Keratinocyte (primary cell): ENCODE data around the gene ATF4. TPM values are rescaled to one million over a fixed set of nuclear protein-coding genes. Genes with fewer than 3 reads are reported as not detected.

ENCODE experiments used
- DNase-seq: peaks from one replicate; pipeline ENCODE4 v3.0.0-alpha.2; 2011; ENCODE audit warnings: low read depth, missing footprints, low spot score
- FAIRE-seq: peaks from 2 replicates; lab custom pipeline; 2011; peaks lifted over from hg19 to GRCh38; lab: Jason Lieb, UNC
- H2AFZ ChIP-seq: 2 replicates; pipeline ENCODE4 v1.6.0; 2012; ENCODE audit warnings: low read length, control low read depth, inconsistent platforms; ENCODE audit not compliant: control insufficient read depth
- H3K27ac ChIP-seq: 2 replicates; pipeline ENCODE4 v1.5.1; 2011; ENCODE audit warnings: low read length; ENCODE audit not compliant: control insufficient read depth, insufficient read depth
- H3K27me3 ChIP-seq: 3 replicates; pipeline ENCODE4 v1.6.0; 2011; ENCODE audit warnings: low read length; ENCODE audit not compliant: control insufficient read depth, insufficient read depth; ENCODE audit errors: extremely low read depth
- H3K36me3 ChIP-seq, 2 experiments: 2 replicates in 1 of 2; 3 replicates in 1 of 2; pipeline ENCODE4 v1.5.1; 2011; ENCODE audit warnings: low read length in 2 of 2, mild to moderate bottlenecking in 1 of 2; ENCODE audit not compliant: control insufficient read depth in 2 of 2, insufficient read depth in 2 of 2; ENCODE audit errors: extremely low read depth in 1 of 2
- H3K4me1 ChIP-seq: 3 replicates; pipeline ENCODE4 v1.5.1; 2011; ENCODE audit warnings: low read length; ENCODE audit not compliant: control insufficient read depth, insufficient read depth; ENCODE audit errors: extremely low read depth
- H3K4me2 ChIP-seq: 3 replicates; pipeline ENCODE4 v1.6.0; 2011; ENCODE audit warnings: low read depth, low read length; ENCODE audit not compliant: control insufficient read depth, insufficient read depth; ENCODE audit errors: extremely low read depth
- H3K4me3 ChIP-seq, 3 experiments: fragments of 200-600 bp in 1 of 3; sonication (generic) in 1 of 3; 2 replicates in 2 of 3; 3 replicates in 1 of 3; pipeline ENCODE4 v1.5.1; 2011 to 2016; ENCODE audit warnings: low read length in 3 of 3, mild to moderate bottlenecking in 3 of 3, control low read depth in 2 of 3, inconsistent platforms in 1 of 3, low read depth in 1 of 3, mixed read lengths in 1 of 3, mixed run types in 1 of 3, moderate library complexity in 1 of 3; ENCODE audit not compliant: control insufficient read depth in 2 of 3, insufficient read depth in 2 of 3; ENCODE audit errors: extremely low read depth in 1 of 3
- H3K79me2 ChIP-seq: 2 replicates; pipeline ENCODE4 v1.6.0; 2012; ENCODE audit warnings: low read length; ENCODE audit not compliant: control insufficient read depth, insufficient read depth
- H3K9ac ChIP-seq: 3 replicates; pipeline ENCODE4 v1.6.0; 2011; ENCODE audit warnings: low read length; ENCODE audit not compliant: control insufficient read depth, insufficient read depth; ENCODE audit errors: extremely low read depth
- H3K9me1 ChIP-seq: 3 replicates; pipeline ENCODE4 v1.6.0; 2011; ENCODE audit warnings: low read length; ENCODE audit not compliant: control insufficient read depth, insufficient read depth; ENCODE audit errors: extremely low read depth
- H3K9me3 ChIP-seq: 2 replicates; pipeline ENCODE4 v1.5.1; 2012; ENCODE audit warnings: low read depth, low read length; ENCODE audit not compliant: control insufficient read depth
- H4K20me1 ChIP-seq: 3 replicates; pipeline ENCODE4 v1.6.0; 2011; ENCODE audit warnings: low read length; ENCODE audit not compliant: control insufficient read depth, insufficient read depth; ENCODE audit errors: extremely low read depth
- CTCF ChIP-seq, 3 experiments: IDR thresholded peaks in 1 of 3; conservative IDR thresholded peaks in 1 of 3; optimal IDR thresholded peaks in 1 of 3; 2 replicates in 2 of 3; 3 replicates in 1 of 3; pipeline versions ENCODE3 to v1.5.1; 2011; ENCODE audit warnings: low read length in 3 of 3, mild to moderate bottlenecking in 3 of 3, moderate library complexity in 2 of 3, control low read depth in 1 of 3, inconsistent platforms in 1 of 3; ENCODE audit not compliant: insufficient read depth in 2 of 3; ENCODE audit errors: extremely low read depth in 1 of 3
- EZH2 ChIP-seq: IDR thresholded peaks from one replicate; pipeline ENCODE4 v1.6.1; 2012; ENCODE audit warnings: inconsistent platforms, mild to moderate bottlenecking, low read length, moderate library complexity
- dilution Hi-C: fragments of 300-500 bp; cut with MboI; formaldehyde crosslinking; loops from one replicate; pipeline ENCODE4 v1.7.0; 2020; ENCODE audit warnings: low sequenced_read_pairs; ENCODE audit not compliant: extremely low pct_ligation_motif_present
- polyA plus RNA-seq, 5 experiments: library from polyadenylated mRNA; depleted of rRNA in 3 of 5; stranded (reverse) in 3 of 5; stranded (forward) in 1 of 5; unstranded in 1 of 5; fragments of >200 nt; gene quantifications; 1 replicate in 1 of 5; 2 replicates in 3 of 5; 3 replicates in 1 of 5; pipeline versions ENCODE4 v1.2.1 to v1.2.3, GENCODE V29; 2011 to 2012; ENCODE audit warnings: missing spikeins in 2 of 5, low read depth in 1 of 5, low replicate concordance in 1 of 5

The ATF4 gene
- polyA plus RNA-seq, 1 donor (not counting 4 experiments of a cell fraction or from before 2014, with no cell fraction given) = 629 TPM

- H3K9ac ChIP-seq = no peak overlapping the region
- no peak overlapping the region for H3K4me3 ChIP-seq
- no peaks in the 10 kb centered on the region for H4K20me1 ChIP-seq
- peaks cover 23% of the 10 kb centered on the region for H3K27me3 ChIP-seq
- FAIRE-seq = peak; percentile 32
- H3K9me1 ChIP-seq = no peaks in the 10 kb centered on the region
- no peaks in the 10 kb centered on the region for H3K36me3 ChIP-seq
- H3K79me2 ChIP-seq = no peaks in the 10 kb centered on the region
- no peak for DNase-seq
- H3K4me2 ChIP-seq = no peak overlapping the region
- dilution Hi-C loops = no loop called here
- H2AFZ ChIP-seq = no peak overlapping the region
- peaks cover 3% of the 10 kb centered on the region for H3K9me3 ChIP-seq
- TF ChIP-seq EZH2 = no peak
- TF ChIP-seq CTCF (optimal IDR thresholded peaks at IDR 0.05 in 1 of 3, IDR thresholded peaks at IDR 0.05 in 1 of 3, conservative IDR thresholded peaks at IDR 0.05 in 1 of 3; ENCODE audit: extremely low read depth in 1 of 3, insufficient read depth in 2 of 3, low read length in 3 of 3) = no peak
- peaks cover 17% of the 10 kb centered on the region for H3K4me1 ChIP-seq
- H3K27ac ChIP-seq = no peak overlapping the region
These were observed 43.4 kb downstream of the ATF4 start for GRCh38 chr22:39563571-39564428.

GRCh38 chr22:39565414-39565944 is 45.1 kb downstream of the ATF4 start:
- Histone ChIP-seq H4K20me1 (no peaks in the 10 kb centered on the region), H3K4me3 (no peak overlapping the region), H3K9me1 (no peaks in the 10 kb centered on the region), H3K9me3 (peaks cover 3% of the 10 kb centered on the region), H2AFZ (no peak overlapping the region), H3K27me3 (peaks cover 7% of the 10 kb centered on the region), H3K4me1 (peaks cover 14% of the 10 kb centered on the region), H3K9ac (no peak overlapping the region), H3K4me2 (no peak overlapping the region), H3K27ac (no peak overlapping the region), H3K79me2 (no peaks in the 10 kb centered on the region), H3K36me3 (no peaks in the 10 kb centered on the region)
- DNase-seq = no peak
- no peak for FAIRE-seq
- TF ChIP-seq CTCF (optimal IDR thresholded peaks at IDR 0.05 in 1 of 3, IDR thresholded peaks at IDR 0.05 in 1 of 3, conservative IDR thresholded peaks at IDR 0.05 in 1 of 3; ENCODE audit: extremely low read depth in 1 of 3, insufficient read depth in 2 of 3, low read length in 3 of 3) = no peak
- no peak for TF ChIP-seq EZH2
- dilution Hi-C loops = no loop called here
